IMR-90 (cell line): ENCODE data around the gene PRKCE. TPM values are rescaled to one million over a fixed set of nuclear protein-coding genes. Genes with fewer than 3 reads are reported as not detected.

Experiments
- ATAC-seq: fragments of 200-7000 bp; cut with Tn5 transposase; 2 replicates; pipeline ENCODE4 v1.9.1; 2020; ENCODE audit warnings: low read depth, mild to moderate bottlenecking, moderate library complexity
- BruUV-seq: library from RNA; stranded (reverse); fragments of 400-500 nt; replicated peaks from 2 replicates; lab custom pipeline; 2021; lab: Mats Ljungman, UMichigan
- CTCF ChIA-PET: fragments of 300-600 bp; formaldehyde crosslinking; extraction: SDS; loops from one replicate; lab custom pipeline; 2021; ENCODE audit warnings: antibody characterized with exemption; lab: Yijun Ruan, JAX
- POLR2A ChIA-PET: fragments of 300-600 bp; sonication (Branson Sonifier 250); formaldehyde crosslinking; loops from one replicate; lab custom pipeline; 2022; ENCODE audit warnings: antibody characterized with exemption; ENCODE audit not compliant: unreplicated experiment; lab: Charles Lee
- DNase-seq: peaks from one replicate; pipeline ENCODE4 v3.0.0; 2013
- H2AFZ ChIP-seq: replicated peaks from 2 replicates; pipeline ENCODE3; 2013; ENCODE audit warnings: low read length, mild to moderate bottlenecking; ENCODE audit not compliant: poor library complexity
- H2AK5ac ChIP-seq: 2 replicates; pipeline ENCODE4 v1.6.1; 2013; ENCODE audit warnings: low read depth, low read length, inconsistent platforms
- H2AK9ac ChIP-seq: replicated peaks from 2 replicates; pipeline ENCODE3; 2013; ENCODE audit warnings: mild to moderate bottlenecking, low read depth, low read length, moderate library complexity; ENCODE audit not compliant: poor library complexity
- H2BK120ac ChIP-seq: 2 replicates; pipeline ENCODE4 v1.6.1; 2013; ENCODE audit warnings: low read depth, low read length, inconsistent platforms
- H2BK15ac ChIP-seq: 3 replicates; pipeline ENCODE4 v1.6.1; 2013; ENCODE audit warnings: low read depth, low read length, inconsistent platforms
- H2BK20ac ChIP-seq: 2 replicates; pipeline ENCODE4 v1.6.1; 2013; ENCODE audit warnings: low read depth, mild to moderate bottlenecking, inconsistent platforms, low read length, moderate library complexity
- H2BK5ac ChIP-seq: 2 replicates; pipeline ENCODE4 v1.6.1; 2013; ENCODE audit warnings: mild to moderate bottlenecking, low read depth, low read length, inconsistent platforms; ENCODE audit not compliant: poor library complexity, severe bottlenecking
- H3K14ac ChIP-seq: replicated peaks from 2 replicates; pipeline ENCODE4 v1.6.1; 2013; ENCODE audit warnings: low read depth, low read length, inconsistent platforms
- H3K18ac ChIP-seq: 2 replicates; pipeline ENCODE4 v1.6.1; 2013; ENCODE audit warnings: low read depth, low read length, control low read depth
- H3K23ac ChIP-seq: 2 replicates; pipeline ENCODE4 v1.6.1; 2013; ENCODE audit warnings: low read depth, low read length, inconsistent platforms
- H3K27ac ChIP-seq: 2 replicates; pipeline ENCODE4 v1.5.1; 2013; ENCODE audit warnings: mild to moderate bottlenecking, control low read depth, low read length; ENCODE audit not compliant: insufficient read depth
- H3K27me3 ChIP-seq: 2 replicates; pipeline ENCODE4 v1.6.1; 2013; ENCODE audit warnings: low read length; ENCODE audit not compliant: control insufficient read depth, insufficient read depth
- H3K36me3 ChIP-seq: 2 replicates; pipeline ENCODE4 v1.6.1; 2013; ENCODE audit warnings: low read length, mixed read lengths; ENCODE audit not compliant: control insufficient read depth, insufficient read depth
- H3K4ac ChIP-seq: 2 replicates; pipeline ENCODE4 v1.6.1; 2013; ENCODE audit warnings: low read depth, low read length, inconsistent platforms
- H3K4me1 ChIP-seq: 2 replicates; pipeline ENCODE4 v1.6.1; 2013; ENCODE audit warnings: low read length, mixed read lengths; ENCODE audit not compliant: control insufficient read depth, insufficient read depth
- H3K4me2 ChIP-seq: 2 replicates; pipeline ENCODE4 v1.6.1; 2013; ENCODE audit warnings: low read depth, mild to moderate bottlenecking, control low read depth, low read length, moderate library complexity
- H3K4me3 ChIP-seq: 2 replicates; pipeline ENCODE4 v1.5.1; 2013; ENCODE audit warnings: low read depth, mild to moderate bottlenecking, control low read depth, low read length, moderate library complexity; ENCODE audit not compliant: insufficient read depth
- H3K56ac ChIP-seq: 2 replicates; pipeline ENCODE4 v1.6.1; 2013; ENCODE audit warnings: low read length, inconsistent platforms; ENCODE audit not compliant: insufficient read depth; ENCODE audit errors: extremely low read depth
- H3K79me1 ChIP-seq, 2 experiments: 2 replicates each; pipeline ENCODE4 v1.6.1; 2013; ENCODE audit warnings: low read length in 2 of 2, inconsistent platforms in 1 of 2, low read depth in 1 of 2
- H3K9ac ChIP-seq: 2 replicates; pipeline ENCODE4 v1.6.1; 2013; ENCODE audit warnings: low read depth, low read length, control low read depth
- H3K9me1 ChIP-seq: 2 replicates; pipeline ENCODE4 v1.6.1; 2013; ENCODE audit warnings: low read length, inconsistent platforms; ENCODE audit not compliant: insufficient read depth
- H3K9me3 ChIP-seq: 2 replicates; pipeline ENCODE4 v1.6.1; 2013; ENCODE audit warnings: low read length; ENCODE audit not compliant: control insufficient read depth, insufficient read depth
- H4K20me1 ChIP-seq: 2 replicates; pipeline ENCODE4 v1.6.1; 2013; ENCODE audit warnings: low read length, inconsistent platforms; ENCODE audit not compliant: insufficient read depth
- H4K5ac ChIP-seq: 2 replicates; pipeline ENCODE4 v1.6.1; 2013; ENCODE audit warnings: mild to moderate bottlenecking, low read depth, low read length, control low read depth
- H4K8ac ChIP-seq, 2 experiments: 2 replicates each; pipeline ENCODE4 v1.6.1; 2013; ENCODE audit warnings: low read depth in 2 of 2, low read length in 2 of 2, control low read depth in 1 of 2, inconsistent platforms in 1 of 2
- H4K91ac ChIP-seq: 2 replicates; pipeline ENCODE4 v1.6.1; 2013; ENCODE audit warnings: low read depth, low read length, inconsistent platforms; ENCODE audit not compliant: insufficient read depth
- BHLHE40 ChIP-seq: fragments of 150-350 bp; IDR thresholded peaks from 2 replicates; pipeline ENCODE4 v1.6.1; 2016; ENCODE audit warnings: mild to moderate bottlenecking, low read depth, low read length
- CEBPB ChIP-seq: IDR thresholded peaks from 2 replicates; pipeline ENCODE4 v1.6.1; 2012; ENCODE audit warnings: low read depth, low read length, improper control_type of control experiment
- CHD1 ChIP-seq: IDR thresholded peaks from 2 replicates; pipeline ENCODE4 v1.6.1; 2012; ENCODE audit warnings: low read depth, low read length, improper control_type of control experiment
- FOS ChIP-seq: fragments of 150-350 bp; IDR thresholded peaks from 2 replicates; pipeline ENCODE4 v1.6.1; 2016; ENCODE audit warnings: low read depth, low read length
- MAFK ChIP-seq: IDR thresholded peaks from 2 replicates; pipeline ENCODE4 v1.6.1; 2012; ENCODE audit warnings: low read depth, low read length, improper control_type of control experiment
- MAZ ChIP-seq: IDR thresholded peaks from 2 replicates; pipeline ENCODE4 v1.6.1; 2012; ENCODE audit warnings: low read depth, mild to moderate bottlenecking, low read length, improper control_type of control experiment, moderate library complexity, borderline replicate concordance
- MXI1 ChIP-seq: IDR thresholded peaks from 2 replicates; pipeline ENCODE4 v1.6.1; 2012; ENCODE audit warnings: low read depth, mild to moderate bottlenecking, low read length, moderate library complexity, borderline replicate concordance
- NFE2L2 ChIP-seq: fragments of 150-350 bp; IDR thresholded peaks from 2 replicates; pipeline ENCODE4 v1.6.1; 2016; ENCODE audit warnings: low read depth, mild to moderate bottlenecking, low read length
- POLR2A ChIP-seq: IDR thresholded peaks from 2 replicates; pipeline ENCODE4 v1.6.1; 2012; ENCODE audit warnings: mild to moderate bottlenecking, low read depth, low read length
- RAD21 ChIP-seq: IDR thresholded peaks from 2 replicates; pipeline ENCODE4 v1.6.1; 2012; ENCODE audit warnings: low read length, improper control_type of control experiment
- RCOR1 ChIP-seq: IDR thresholded peaks from 2 replicates; pipeline ENCODE4 v1.6.1; 2012; ENCODE audit warnings: mild to moderate bottlenecking, low read length, improper control_type of control experiment; ENCODE audit not compliant: insufficient replicate concordance
- SMC3 ChIP-seq: fragments of 150-350 bp; IDR thresholded peaks from 2 replicates; pipeline ENCODE4 v1.6.1; 2016; ENCODE audit warnings: low read depth, mild to moderate bottlenecking, antibody characterized with exemption, low read length, moderate library complexity
- USF2 ChIP-seq: fragments of 150-350 bp; IDR thresholded peaks from 2 replicates; pipeline ENCODE4 v1.6.1; 2017; ENCODE audit warnings: mild to moderate bottlenecking, antibody characterized with exemption, low read length, low read depth
- WGBS, 2 experiments: methylation state at CpG; one replicate each; pipeline versions ENCODE4 v1.1.5 to v1.1.7; 2013; ENCODE audit warnings: missing lambda C conversion rate in 2 of 2; ENCODE audit not compliant: insufficient read length in 1 of 2; ENCODE audit errors: extremely low coverage in 2 of 2; 5-methylcytosine and 5-hydroxymethylcytosine counted together
- dilution Hi-C: fragments of 300-500 bp; cut with HindIII; formaldehyde crosslinking; loops from one replicate; pipeline ENCODE4 v1.14.3; 2018; ENCODE audit warnings: low sequenced_read_pairs; ENCODE audit not compliant: unreplicated experiment
- in situ Hi-C: fragments of 300-500 bp; cut with MboI; formaldehyde crosslinking; loops from 3 replicates; pipeline ENCODE4 v1.14.3; 2019; ENCODE audit warnings: low sequenced_read_pairs, inconsistent platforms, mixed read lengths
- intact Hi-C: fragments of 100-400 bp; cut with micrococcal nuclease; formaldehyde crosslinking; loops from 2 replicates; pipeline ENCODE4 v1.10.0; 2022
- polyA plus RNA-seq, 3 experiments: library from polyadenylated mRNA; depleted of rRNA; stranded (reverse); fragments of >200 nt; gene quantifications; 2 replicates each; pipeline ENCODE4 v1.2.3, GENCODE V29; 2012; ENCODE audit warnings: low replicate concordance in 1 of 3
- total RNA-seq: library from RNA; depleted of rRNA; stranded (reverse); fragments of >200 nt; gene quantifications from 2 replicates; pipeline ENCODE4 v1.2.3, GENCODE V29; 2012
- TF ChIP-seq, protein P1 (sequence below): conservative IDR thresholded peaks from 2 replicates; pipeline ENCODE4 v1.5.1; 2012; ENCODE audit warnings: mild to moderate bottlenecking, low read depth, low read length, improper control_type of control experiment
- TF ChIP-seq, protein P2 (sequence below): fragments of 150-350 bp; IDR thresholded peaks from 2 replicates; pipeline ENCODE4 v1.6.1; 2016; ENCODE audit warnings: low read depth, mild to moderate bottlenecking, low read length, moderate library complexity, borderline replicate concordance

PRKCE gene
- total and polyA plus RNA-seq, 2 of the 4 experiments (the other 2 are of a cell fraction), result 8.1 to 32.4 TPM

DNA sequence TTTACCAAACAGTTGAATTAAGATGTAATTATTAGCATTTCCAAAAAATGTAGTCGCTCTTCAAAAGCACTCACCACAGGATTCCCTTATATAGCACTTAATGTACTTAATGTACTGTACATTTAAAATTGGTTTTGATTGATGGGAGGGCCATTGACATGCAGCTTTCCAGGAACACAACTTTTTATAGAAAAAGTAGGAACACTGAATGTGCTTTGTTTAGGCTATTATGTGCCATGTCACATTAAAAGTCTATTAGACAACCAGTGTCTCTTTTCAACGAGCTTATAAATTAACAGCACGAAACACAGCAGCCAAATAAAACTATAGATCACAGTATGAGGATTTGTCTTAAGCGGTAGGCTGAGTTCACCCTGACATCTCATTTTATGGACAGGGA lies 301.1 kb downstream of the PRKCE start:
- Histone ChIP-seq H3K27ac (no peak overlapping the region), H4K20me1 (no peaks in the 10 kb centered on the region), H3K4me1 (no peaks in the 10 kb centered on the region), H2BK5ac (no peak overlapping the region), H3K9me3 (no peaks in the 10 kb centered on the region), H3K79me1 (no peaks in the 10 kb centered on the region), H3K27me3 (no peaks in the 10 kb centered on the region), H3K4me2 (no peak overlapping the region), H4K5ac (no peak overlapping the region), H3K23ac (no peak overlapping the region), H3K36me3 (no peaks in the 10 kb centered on the region), H4K91ac (no peak overlapping the region), H2BK15ac (no peak overlapping the region), H3K18ac (no peak overlapping the region), H2AFZ (no peak overlapping the region), H3K56ac (no peak overlapping the region), H3K14ac (no peak overlapping the region), H2BK120ac (no peak overlapping the region), H2AK9ac (no peak overlapping the region), H2AK5ac (no peak overlapping the region), H3K9me1 (no peaks in the 10 kb centered on the region), H3K4ac (no peak overlapping the region), H3K9ac (no peak overlapping the region), H4K8ac (no peak overlapping the region), H3K4me3 (no peak overlapping the region), H2BK20ac (no peak overlapping the region)
- DNase-seq, result no peak
- WGBS, 2 experiments, result no CpG with 5 or more reads among the region's 4 CpGs
- dilution Hi-C loops, result no loop called here
- no peak for ATAC-seq
- in situ Hi-C loops, result no loop called here
- no peak for TF ChIP-seq SMC3
- no peak for TF ChIP-seq FOS
- TF ChIP-seq CHD1, result no peak
- no peak for TF ChIP-seq BHLHE40
- no peak for TF ChIP-seq MAFK
- no peak for TF ChIP-seq CEBPB
- no peak for TF ChIP-seq NFE2L2
- no peak for TF ChIP-seq USF2
- TF ChIP-seq, protein P1, sequence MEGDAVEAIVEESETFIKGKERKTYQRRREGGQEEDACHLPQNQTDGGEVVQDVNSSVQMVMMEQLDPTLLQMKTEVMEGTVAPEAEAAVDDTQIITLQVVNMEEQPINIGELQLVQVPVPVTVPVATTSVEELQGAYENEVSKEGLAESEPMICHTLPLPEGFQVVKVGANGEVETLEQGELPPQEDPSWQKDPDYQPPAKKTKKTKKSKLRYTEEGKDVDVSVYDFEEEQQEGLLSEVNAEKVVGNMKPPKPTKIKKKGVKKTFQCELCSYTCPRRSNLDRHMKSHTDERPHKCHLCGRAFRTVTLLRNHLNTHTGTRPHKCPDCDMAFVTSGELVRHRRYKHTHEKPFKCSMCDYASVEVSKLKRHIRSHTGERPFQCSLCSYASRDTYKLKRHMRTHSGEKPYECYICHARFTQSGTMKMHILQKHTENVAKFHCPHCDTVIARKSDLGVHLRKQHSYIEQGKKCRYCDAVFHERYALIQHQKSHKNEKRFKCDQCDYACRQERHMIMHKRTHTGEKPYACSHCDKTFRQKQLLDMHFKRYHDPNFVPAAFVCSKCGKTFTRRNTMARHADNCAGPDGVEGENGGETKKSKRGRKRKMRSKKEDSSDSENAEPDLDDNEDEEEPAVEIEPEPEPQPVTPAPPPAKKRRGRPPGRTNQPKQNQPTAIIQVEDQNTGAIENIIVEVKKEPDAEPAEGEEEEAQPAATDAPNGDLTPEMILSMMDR, result no peak
- TF ChIP-seq RCOR1, result no peak
- TF ChIP-seq MXI1, result no peak
- no peak for TF ChIP-seq MAZ
- TF ChIP-seq RAD21, result no peak
- TF ChIP-seq POLR2A, result no peak
- TF ChIP-seq, protein P2, sequence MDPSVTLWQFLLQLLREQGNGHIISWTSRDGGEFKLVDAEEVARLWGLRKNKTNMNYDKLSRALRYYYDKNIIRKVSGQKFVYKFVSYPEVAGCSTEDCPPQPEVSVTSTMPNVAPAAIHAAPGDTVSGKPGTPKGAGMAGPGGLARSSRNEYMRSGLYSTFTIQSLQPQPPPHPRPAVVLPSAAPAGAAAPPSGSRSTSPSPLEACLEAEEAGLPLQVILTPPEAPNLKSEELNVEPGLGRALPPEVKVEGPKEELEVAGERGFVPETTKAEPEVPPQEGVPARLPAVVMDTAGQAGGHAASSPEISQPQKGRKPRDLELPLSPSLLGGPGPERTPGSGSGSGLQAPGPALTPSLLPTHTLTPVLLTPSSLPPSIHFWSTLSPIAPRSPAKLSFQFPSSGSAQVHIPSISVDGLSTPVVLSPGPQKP, result no peak
- ChIA-PET POLR2A (no interaction called here), CTCF (no interaction called here)
- intact Hi-C loops, result no loop called here
- no TSS peak for BruUV-seq
